ENCODE data around the gene DPP8. TPM values are rescaled to one million over a fixed set of nuclear protein-coding genes. Genes with fewer than 3 reads are reported as not detected.

DPP8 gene
- total RNA-seq, 1 donor from 2014 or later: 30.8 TPM

- TF ChIP-seq CTCF (IDR thresholded peaks at IDR 0.05; ENCODE audit: insufficient read depth, low read length, poor library complexity, severe bottlenecking): no peak
- Histone ChIP-seq H3K27me3 (ENCODE audit: control insufficient read depth, insufficient read depth, low read length) (no peaks in the 10 kb centered on the region), H3K36me3 (ENCODE audit: control insufficient read depth, insufficient read depth, low read length) (no peaks in the 10 kb centered on the region), H3K4me3 (ENCODE audit: low read depth, low read length) (no peak overlapping the region)
- no peak for DNase-seq (ENCODE audit: low read depth)
Measured at GRCh38 chr15:65410036-65410435, 107.5 kb downstream of the DPP8 start.

- H3K4me3 ChIP-seq (ENCODE audit: low read depth, low read length): no peak overlapping the region
- no peaks in the 10 kb centered on the region for H3K27me3 ChIP-seq (ENCODE audit: control insufficient read depth, insufficient read depth, low read length)
- no peaks in the 10 kb centered on the region for H3K36me3 ChIP-seq (ENCODE audit: control insufficient read depth, insufficient read depth, low read length)
- TF ChIP-seq CTCF (IDR thresholded peaks at IDR 0.05; ENCODE audit: insufficient read depth, low read length, poor library complexity, severe bottlenecking): peak; percentile 9
- peak; percentile 99 for DNase-seq (ENCODE audit: low read depth)
Measured at GRCh38 chr15:65409036-65409631, 108.4 kb downstream of the DPP8 start.

- no peak for DNase-seq (ENCODE audit: low read depth)
- Histone ChIP-seq H3K27me3 (ENCODE audit: control insufficient read depth, insufficient read depth, low read length) (no peaks in the 10 kb centered on the region), H3K36me3 (ENCODE audit: control insufficient read depth, insufficient read depth, low read length) (no peaks in the 10 kb centered on the region), H3K4me3 (ENCODE audit: low read depth, low read length) (no peak overlapping the region)
- no peak for TF ChIP-seq CTCF (IDR thresholded peaks at IDR 0.05; ENCODE audit: insufficient read depth, low read length, poor library complexity, severe bottlenecking)
Measured at GRCh38 chr15:65408324-65409035, 109.0 kb downstream of the DPP8 start.

GRCh38 chr15:65406424-65407000 is 111.0 kb downstream of the DPP8 start:
- no peaks in the 10 kb centered on the region for H3K27me3 ChIP-seq (ENCODE audit: control insufficient read depth, insufficient read depth, low read length)
- TF ChIP-seq CTCF (IDR thresholded peaks at IDR 0.05; ENCODE audit: insufficient read depth, low read length, poor library complexity, severe bottlenecking): no peak
- no peaks in the 10 kb centered on the region for H3K36me3 ChIP-seq (ENCODE audit: control insufficient read depth, insufficient read depth, low read length)
- no peak overlapping the region for H3K4me3 ChIP-seq (ENCODE audit: low read depth, low read length)
- DNase-seq (ENCODE audit: low read depth): no peak

- no peak for DNase-seq (ENCODE audit: low read depth)
- Histone ChIP-seq H3K27me3 (ENCODE audit: control insufficient read depth, insufficient read depth, low read length) (no peaks in the 10 kb centered on the region), H3K36me3 (ENCODE audit: control insufficient read depth, insufficient read depth, low read length) (no peaks in the 10 kb centered on the region), H3K4me3 (ENCODE audit: low read depth, low read length) (no peak overlapping the region)
- TF ChIP-seq CTCF (IDR thresholded peaks at IDR 0.05; ENCODE audit: insufficient read depth, low read length, poor library complexity, severe bottlenecking): no peak
Measured at GRCh38 chr15:65405791-65406423, 111.6 kb downstream of the DPP8 start.

Data from kidney epithelial cell (primary cell).